NB4 (cell line): ENCODE results near the gene SLC24A5.

Experiments used
- CTCF ChIP-seq: IDR thresholded peaks from one replicate; pipeline ENCODE4 v1.5.1; 2012; ENCODE audit warnings: low read depth, low read length
- MAX ChIP-seq: IDR thresholded peaks from 2 replicates; pipeline ENCODE4 v1.6.1; 2011; ENCODE audit warnings: low read depth, low read length
- MYC ChIP-seq: IDR thresholded peaks from 2 replicates; pipeline ENCODE4 v1.6.1; 2011; ENCODE audit warnings: low read depth, low read length
- POLR2A ChIP-seq: IDR thresholded peaks from 2 replicates; pipeline ENCODE4 v1.6.1; 2011; ENCODE audit warnings: mild to moderate bottlenecking; ENCODE audit not compliant: insufficient read length; ENCODE audit errors: extremely low read depth

GRCh38 chr15:48191574-48192225 lies 70.9 kb downstream of the SLC24A5 start, which contains the start of gene CTXN2:
- TF ChIP-seq CTCF (no peak), MAX (no peak), POLR2A (no peak), MYC (no peak)
